Suprapubic skin (tissue), 4 donors: ENCODE results near the gene UGT3A2. TPM values are rescaled to one million over a fixed set of nuclear protein-coding genes. Genes with fewer than 3 reads are reported as not detected.

Experiments
- DNase-seq, 2 donors: peaks; one replicate each; pipeline ENCODE4 v3.0.0-alpha.2; 2019; ENCODE audit warnings: low spot score in 2 of 2
- H3K27ac ChIP-seq: fragments of 200-600 bp; sonication (generic); one replicate; pipeline ENCODE4 v1.5.1; 2019
- H3K27me3 ChIP-seq: fragments of 200-600 bp; sonication (generic); one replicate; pipeline ENCODE4 v1.5.1; 2019
- H3K36me3 ChIP-seq: fragments of 200-600 bp; sonication (generic); one replicate; pipeline ENCODE4 v1.5.1; 2019
- H3K4me1 ChIP-seq: fragments of 200-600 bp; sonication (generic); one replicate; pipeline ENCODE4 v1.5.1; 2019
- H3K4me3 ChIP-seq: fragments of 200-600 bp; sonication (generic); one replicate; pipeline ENCODE4 v1.5.1; 2019; ENCODE audit warnings: mild to moderate bottlenecking
- H3K9me3 ChIP-seq: fragments of 200-600 bp; sonication (generic); one replicate; pipeline ENCODE4 v1.5.1; 2019
- CTCF ChIP-seq, 2 donors: fragments of 200-600 bp in 1 of 2; fragments of 450-650 bp in 1 of 2; sonication (generic) in 1 of 2; IDR thresholded peaks; one replicate each; pipeline ENCODE4 v1.5.1; 2016 to 2019; ENCODE audit warnings: antibody characterized with exemption in 2 of 2, mild to moderate bottlenecking in 1 of 2, moderate library complexity in 1 of 2
- EP300 ChIP-seq: sonication (generic); formaldehyde crosslinking; IDR thresholded peaks from one replicate; pipeline ENCODE4 v1.6.1; 2017; ENCODE audit warnings: antibody characterized with exemption
- POLR2A ChIP-seq, 2 donors: fragments of 450-650 bp; IDR thresholded peaks; one replicate each; pipeline ENCODE4 v1.6.1; 2017; ENCODE audit warnings: antibody characterized with exemption in 2 of 2, mild to moderate bottlenecking in 2 of 2, moderate library complexity in 2 of 2
- POLR2AphosphoS5 ChIP-seq, 3 donors: sonication (generic); formaldehyde crosslinking; IDR thresholded peaks; one replicate each; pipeline ENCODE4 v1.6.1; 2017; ENCODE audit warnings: antibody characterized with exemption in 3 of 3
- whole genome bisulfite sequencing: methylation state at CpG from one replicate; pipeline ENCODE4 v1.1.5; 2018; 5-methylcytosine and 5-hydroxymethylcytosine counted together
- total RNA-seq, 4 donors: library from RNA; depleted of rRNA; stranded (reverse); fragments of >200 nt; gene quantifications; one replicate each; pipeline ENCODE4 v1.1.0, GENCODE V29; 2016

The UGT3A2 gene
- total RNA-seq, 4 donors from 2014 or later, result 5.7 to 17.8 (median 7.8) TPM; not detected in 1

- no peak for TF ChIP-seq POLR2A (IDR thresholded peaks at IDR 0.05)
- TF ChIP-seq CTCF (IDR thresholded peaks at IDR 0.05), result no peak
- no peak for TF ChIP-seq EP300
- no peak for TF ChIP-seq POLR2AphosphoS5 (IDR thresholded peaks at IDR 0.05)
Measured at GRCh38 chr5:36013182-36013581, 53.5 kb downstream of the UGT3A2 start.

GRCh38 chr5:36009698-36010097, 57.0 kb downstream of the UGT3A2 start:
- no peaks in the 10 kb centered on the region for H3K27me3 ChIP-seq
- 57% methylated on average over 1 of the region's 1 CpG for WGBS
- no peaks in the 10 kb centered on the region for H3K36me3 ChIP-seq
- no peak for DNase-seq
- H3K27ac ChIP-seq, result no peak overlapping the region
- peaks cover 3% of the 10 kb centered on the region for H3K9me3 ChIP-seq
- no peaks in the 10 kb centered on the region for H3K4me1 ChIP-seq
- TF ChIP-seq CTCF (IDR thresholded peaks at IDR 0.05) (no peak), EP300 (no peak), POLR2AphosphoS5 (IDR thresholded peaks at IDR 0.05) (no peak)
- H3K4me3 ChIP-seq, result no peak overlapping the region

More at GRCh38 chr5:36013182-36013581, 53.5 kb downstream of the UGT3A2 start:
- Histone ChIP-seq H3K4me3 (no peak overlapping the region), H3K27ac (no peak overlapping the region), H3K36me3 (no peaks in the 10 kb centered on the region), H3K27me3 (no peaks in the 10 kb centered on the region), H3K9me3 (peaks cover 8% of the 10 kb centered on the region), H3K4me1 (no peaks in the 10 kb centered on the region)
- WGBS, result 84% methylated on average over 2 of the region's 2 CpGs
- no peak for DNase-seq

GRCh38 chr5:36007366-36007765, 59.3 kb downstream of the UGT3A2 start:
- Histone ChIP-seq H3K4me1 (no peaks in the 10 kb centered on the region), H3K27me3 (no peaks in the 10 kb centered on the region), H3K4me3 (no peak overlapping the region), H3K9me3 (peaks cover 3% of the 10 kb centered on the region), H3K27ac (no peak overlapping the region), H3K36me3 (no peaks in the 10 kb centered on the region)
- no peak for DNase-seq
- TF ChIP-seq POLR2A (IDR thresholded peaks at IDR 0.05), result no peak
- TF ChIP-seq POLR2AphosphoS5 (IDR thresholded peaks at IDR 0.05), result no peak
- TF ChIP-seq EP300, result no peak
- no peak for TF ChIP-seq CTCF (IDR thresholded peaks at IDR 0.05)

- Histone ChIP-seq H3K4me3 (no peak overlapping the region), H3K9me3 (peaks cover 3% of the 10 kb centered on the region), H3K4me1 (no peaks in the 10 kb centered on the region), H3K27ac (no peak overlapping the region), H3K27me3 (no peaks in the 10 kb centered on the region), H3K36me3 (no peaks in the 10 kb centered on the region)
- no peak for TF ChIP-seq POLR2A (IDR thresholded peaks at IDR 0.05)
- TF ChIP-seq POLR2AphosphoS5 (IDR thresholded peaks at IDR 0.05), result no peak
- no peak for TF ChIP-seq EP300
- TF ChIP-seq CTCF (IDR thresholded peaks at IDR 0.05), result no peak
- 90% methylated on average over 1 of the region's 1 CpG for WGBS
- DNase-seq, result no peak
Measured at GRCh38 chr5:36006163-36006562, 60.5 kb downstream of the UGT3A2 start.

- no peaks in the 10 kb centered on the region for H3K27me3 ChIP-seq
- DNase-seq, result no peak
- H3K36me3 ChIP-seq, result no peaks in the 10 kb centered on the region
- TF ChIP-seq POLR2AphosphoS5 (IDR thresholded peaks at IDR 0.05) (no peak), CTCF (IDR thresholded peaks at IDR 0.05) (no peak), POLR2A (IDR thresholded peaks at IDR 0.05) (no peak), EP300 (no peak)
- H3K4me3 ChIP-seq, result no peak overlapping the region
- no peaks in the 10 kb centered on the region for H3K9me3 ChIP-seq
- WGBS, result 90% methylated on average over 3 of the region's 3 CpGs
- no peak overlapping the region for H3K27ac ChIP-seq
- H3K4me1 ChIP-seq, result no peaks in the 10 kb centered on the region
Measured at GRCh38 chr5:36001032-36001431, 65.7 kb downstream of the UGT3A2 start.
